ENCODE data around the gene HECTD4. TPM values are rescaled to one million over a fixed set of nuclear protein-coding genes. Genes with fewer than 3 reads are reported as not detected.

HECTD4 gene, protein sequence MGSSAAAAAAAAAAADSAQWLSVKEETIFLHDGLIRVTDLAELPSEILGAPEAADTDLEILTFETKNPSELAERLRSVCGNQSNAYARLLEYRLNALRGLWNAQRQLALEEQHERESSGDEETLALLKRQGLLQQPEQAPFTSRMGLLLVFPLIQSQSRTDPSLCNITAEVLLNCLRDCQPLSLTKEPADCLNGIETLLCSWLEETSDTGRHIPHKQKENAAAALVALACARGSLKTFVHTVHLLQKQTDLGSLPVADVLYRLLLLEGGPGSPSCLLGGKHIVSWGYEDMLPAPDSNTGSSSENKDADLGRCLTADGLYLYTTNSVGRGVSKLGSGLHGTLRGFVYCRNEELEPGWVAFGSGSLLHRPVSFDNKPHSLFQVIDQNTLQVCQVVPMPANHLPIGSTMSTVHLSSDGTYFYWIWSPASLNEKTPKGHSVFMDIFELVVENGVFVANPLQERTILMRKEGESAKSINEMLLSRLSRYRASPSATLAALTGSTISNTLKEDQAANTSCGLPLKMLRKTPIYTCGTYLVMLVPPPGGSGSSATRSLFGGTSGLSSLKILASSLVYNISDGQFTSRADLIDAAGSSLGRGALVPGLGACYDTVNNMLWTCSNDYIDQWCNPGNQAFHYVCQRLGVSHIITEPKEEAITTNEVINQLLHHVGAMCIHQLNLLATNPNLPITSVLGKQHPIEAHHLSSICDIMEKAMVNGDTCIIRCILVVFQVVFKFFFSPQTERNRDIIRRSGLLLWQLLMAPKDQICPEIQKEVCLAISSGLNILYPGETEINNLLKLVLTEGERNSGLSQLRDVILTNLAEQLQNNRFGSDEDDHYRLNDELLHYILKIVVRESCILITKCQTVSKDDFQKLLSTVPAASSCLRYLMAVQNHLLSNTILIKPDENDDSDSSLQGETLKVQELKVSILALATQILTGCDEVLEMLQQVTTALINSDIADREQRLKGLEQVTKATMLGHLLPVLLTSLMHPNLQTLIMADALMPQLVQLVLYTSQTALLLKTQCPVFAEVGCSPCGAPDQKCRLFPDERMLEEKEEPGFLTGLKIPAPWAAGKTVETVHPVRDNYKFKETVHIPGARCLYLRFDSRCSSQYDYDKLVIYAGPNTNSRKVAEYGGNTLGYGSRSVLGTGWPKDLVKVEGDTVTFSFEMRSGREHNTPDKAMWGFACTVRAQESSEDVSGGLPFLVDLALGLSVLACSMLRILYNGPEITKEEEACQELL (N-terminal part only)
- 10.3 to 18.0 TPM (median 13.1 TPM) in 5 replicates for total RNA-seq (2022; extraction: Qiagen RNA extraction)

DNA sequence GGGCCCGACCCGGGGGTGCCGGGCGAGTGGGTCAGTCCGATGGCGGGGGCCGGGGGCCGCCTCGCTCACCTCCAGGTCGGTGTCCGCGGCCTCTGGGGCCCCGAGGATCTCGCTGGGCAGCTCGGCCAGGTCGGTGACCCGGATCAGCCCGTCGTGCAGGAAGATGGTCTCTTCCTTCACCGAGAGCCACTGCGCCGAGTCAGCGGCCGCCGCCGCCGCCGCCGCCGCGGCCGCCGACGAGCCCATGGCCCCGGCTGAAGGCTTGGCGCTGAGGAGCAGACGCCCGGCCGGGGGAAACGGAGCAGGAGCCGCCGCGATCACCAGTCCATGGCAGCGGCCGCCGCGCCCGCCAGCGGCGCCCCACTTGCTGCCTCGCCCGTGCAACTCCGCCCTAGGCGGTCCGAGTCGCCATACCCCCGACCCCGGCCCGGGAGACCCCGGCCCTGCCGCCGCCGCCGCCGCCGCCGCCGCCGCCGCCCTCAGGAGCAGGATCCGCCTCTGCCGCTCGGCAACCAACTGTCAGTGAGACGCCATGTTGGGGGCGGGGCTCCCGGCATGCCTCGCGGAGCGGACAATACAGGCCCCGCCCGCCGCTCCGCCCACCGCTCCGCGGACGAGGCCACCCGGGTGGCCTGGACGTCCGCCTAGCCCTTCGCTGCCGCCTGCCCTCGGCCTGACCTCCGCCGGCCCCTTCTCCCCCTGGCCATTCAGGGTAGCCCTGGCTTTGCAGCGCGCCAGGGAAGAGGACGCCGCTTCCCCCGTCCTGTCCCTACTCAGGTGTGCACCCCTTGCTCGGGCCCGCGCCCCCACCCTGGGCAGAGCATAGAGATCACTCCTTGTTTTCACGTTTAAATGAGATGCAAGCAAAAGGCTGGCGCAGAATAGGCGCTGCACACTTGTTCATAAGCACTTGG lies at the start of gene HECTD4:
HECTD4 (minus strand) TSS at position 549 of the 914 bp plus-strand sequence; CDS start at position 246, 303 bp downstream.

DNA sequence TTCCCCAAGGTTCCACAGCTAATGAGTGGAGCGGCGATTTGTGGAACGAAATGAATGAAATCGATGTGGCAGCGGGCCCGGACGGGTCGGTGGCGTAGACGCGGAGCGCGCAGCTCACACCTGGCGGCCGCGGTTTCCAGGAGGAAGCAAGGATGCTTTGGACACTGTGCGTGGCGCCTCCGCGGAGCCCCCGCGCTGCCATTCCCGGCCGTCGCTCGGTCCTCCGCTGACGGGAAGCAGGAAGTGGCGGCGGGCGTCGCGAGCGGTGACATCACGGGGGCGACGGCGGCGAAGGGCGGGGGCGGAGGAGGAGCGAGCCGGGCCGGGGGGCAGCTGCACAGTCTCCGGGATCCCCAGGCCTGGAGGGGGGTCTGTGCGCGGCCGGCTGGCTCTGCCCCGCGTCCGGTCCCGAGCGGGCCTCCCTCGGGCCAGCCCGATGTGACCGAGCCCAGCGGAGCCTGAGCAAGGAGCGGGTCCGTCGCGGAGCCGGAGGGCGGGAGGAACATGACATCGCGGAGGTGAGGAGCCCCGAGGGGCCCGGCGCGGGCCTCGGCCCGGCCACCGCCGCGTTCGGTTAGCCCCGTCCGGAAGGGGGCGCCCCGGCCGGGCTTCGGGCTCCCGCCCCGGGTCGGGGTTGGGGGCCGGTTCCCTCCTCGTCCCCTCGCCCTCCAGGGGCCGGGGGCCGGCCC lies 36.5 kb upstream of the HECTD4 start, which contains the start of gene PTPN11:
PTPN11 (plus strand) TSS at position 340 of the 689 bp plus-strand sequence; CDS start at position 505, 165 bp downstream.

DNA sequence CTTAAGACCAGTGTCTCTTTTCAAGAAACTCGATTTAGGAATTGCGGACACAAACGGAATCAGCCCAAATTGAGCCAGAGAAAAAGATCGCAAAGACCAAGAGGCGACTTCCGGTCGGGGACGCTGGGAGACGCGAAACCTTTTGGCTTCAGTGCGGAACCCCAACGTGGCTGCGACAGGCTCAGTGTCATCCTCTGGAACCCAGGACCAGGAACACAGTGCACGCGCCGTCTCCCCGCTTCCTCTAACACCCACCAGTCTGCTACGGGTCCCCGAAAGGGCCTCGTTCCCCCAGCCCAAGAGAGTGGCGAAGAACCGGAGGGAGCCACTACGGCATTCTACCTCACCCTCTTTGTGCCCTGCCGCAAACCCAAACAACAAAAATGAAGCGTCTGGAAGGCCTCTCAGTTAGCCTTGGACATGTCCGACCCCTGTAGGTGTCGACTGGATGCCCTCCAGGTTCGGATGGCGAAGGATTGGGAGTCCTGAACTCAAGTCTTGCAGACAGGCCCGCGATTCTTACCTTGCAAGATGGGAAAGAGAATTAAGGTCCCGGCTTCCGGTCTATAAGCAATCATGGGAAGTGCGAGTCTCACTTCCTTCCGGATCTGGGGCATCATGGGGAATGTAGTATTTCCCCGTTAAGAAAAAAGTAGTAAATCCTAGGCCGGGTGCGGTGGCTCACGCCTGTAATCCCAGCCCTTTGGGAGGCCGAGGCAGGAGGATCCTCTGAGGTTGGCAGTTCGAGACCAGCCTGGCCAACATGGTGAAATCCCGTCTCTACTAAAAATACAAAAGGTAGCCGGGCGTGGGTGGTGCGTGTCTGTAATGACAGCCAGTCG lies 27.1 kb upstream of the HECTD4 start, which contains the start of gene RPL6:
RPL6 (minus strand) TSS at position 542 of the 842 bp plus-strand sequence. CDS start 949 bp downstream, outside the sequence.

DNA sequence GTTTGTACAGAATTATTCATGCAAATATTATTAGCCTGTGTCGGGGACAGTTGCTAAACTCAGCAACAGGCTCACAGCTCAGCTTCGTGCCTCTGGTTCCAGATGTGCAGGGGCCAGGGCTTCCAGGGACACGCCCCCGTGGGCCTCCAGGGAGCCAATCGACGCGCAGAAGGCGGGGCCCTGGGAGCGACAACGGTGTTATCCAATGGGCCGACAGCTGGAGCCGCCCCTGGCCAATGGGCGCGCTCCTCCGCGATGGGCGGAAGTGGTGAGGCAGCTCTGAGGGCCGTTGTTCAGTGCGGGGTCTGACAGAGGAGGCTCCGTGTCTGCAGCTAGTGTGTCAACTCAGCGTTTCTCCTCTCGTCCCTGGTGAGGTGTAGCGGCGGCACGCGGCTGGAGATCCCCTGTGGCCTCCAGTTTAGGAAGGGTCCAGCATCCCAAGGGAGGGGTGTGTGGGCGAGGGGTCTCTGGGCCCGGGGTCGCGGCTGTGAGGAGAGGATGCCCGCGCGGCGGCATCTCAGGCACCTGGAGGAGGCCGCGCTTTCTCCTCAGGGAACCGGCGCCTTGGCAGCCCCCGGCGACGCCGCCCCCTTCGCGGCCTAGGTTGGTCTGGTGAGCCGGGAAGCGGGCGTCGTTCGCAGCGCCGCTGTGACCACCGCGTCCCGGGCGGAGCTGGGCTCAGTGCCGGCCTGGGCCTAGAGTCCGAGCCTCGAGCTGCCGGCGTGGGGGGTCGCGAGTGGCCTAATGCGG lies 256.8 kb downstream of the HECTD4 start, which contains the start of gene TRAFD1:
TRAFD1 (plus strand) TSS at position 311 of the 750 bp plus-strand sequence. CDS start 4,963 bp downstream, outside the sequence.

Other genes starting within 250 kb of the HECTD4 start
- gene RPL6, start 27.2 kb upstream of the HECTD4 start, total RNA-seq (2022; extraction: Qiagen RNA extraction), result 2,038 to 2,670 TPM (median 2,095 TPM) in 5 replicates
- 49.1 to 78.6 TPM (median 68.9 TPM) in 5 replicates for gene PTPN11, start 36.5 kb upstream of the HECTD4 start, total RNA-seq (2022; extraction: Qiagen RNA extraction)